ENCODE measurements around the gene FFAR4.

FFAR4 gene

DNA sequence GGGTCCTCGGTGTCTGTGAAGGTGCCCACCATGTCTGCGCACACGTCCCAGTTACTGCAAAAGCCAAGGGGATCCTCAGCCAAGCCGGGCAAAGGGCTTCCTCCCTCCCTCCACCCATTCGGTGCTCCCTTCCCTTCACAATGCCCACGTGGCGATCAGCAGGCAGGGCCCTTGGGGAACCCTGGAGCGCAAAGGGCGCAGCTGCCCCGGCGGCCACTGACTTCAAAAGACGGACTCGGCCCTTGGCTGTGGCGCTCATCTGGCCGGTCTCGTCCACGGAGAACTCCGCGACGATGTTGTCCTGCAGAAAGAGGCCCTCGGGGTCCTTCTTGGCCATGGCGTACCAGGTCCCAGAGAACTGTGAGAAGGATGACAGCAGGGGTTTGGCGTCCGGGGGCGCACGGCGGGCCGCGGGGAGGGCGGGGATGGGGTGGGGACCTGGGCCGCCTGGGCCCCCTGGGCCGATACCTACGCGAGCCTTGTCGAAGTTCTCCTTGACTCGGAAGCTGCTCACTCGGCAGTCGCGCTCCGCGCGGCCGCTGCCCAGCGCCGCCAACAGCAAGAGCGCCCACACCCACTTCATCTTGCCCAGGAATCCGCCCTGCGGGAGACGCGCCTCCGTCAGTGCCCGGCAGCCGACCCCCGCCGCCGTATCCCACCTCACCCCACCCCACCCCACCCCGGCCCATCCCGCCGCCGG lies 34.1 kb downstream of the FFAR4 start:
- DNase-seq (ENCODE audit: low read depth) = peak; percentile 13

DNA sequence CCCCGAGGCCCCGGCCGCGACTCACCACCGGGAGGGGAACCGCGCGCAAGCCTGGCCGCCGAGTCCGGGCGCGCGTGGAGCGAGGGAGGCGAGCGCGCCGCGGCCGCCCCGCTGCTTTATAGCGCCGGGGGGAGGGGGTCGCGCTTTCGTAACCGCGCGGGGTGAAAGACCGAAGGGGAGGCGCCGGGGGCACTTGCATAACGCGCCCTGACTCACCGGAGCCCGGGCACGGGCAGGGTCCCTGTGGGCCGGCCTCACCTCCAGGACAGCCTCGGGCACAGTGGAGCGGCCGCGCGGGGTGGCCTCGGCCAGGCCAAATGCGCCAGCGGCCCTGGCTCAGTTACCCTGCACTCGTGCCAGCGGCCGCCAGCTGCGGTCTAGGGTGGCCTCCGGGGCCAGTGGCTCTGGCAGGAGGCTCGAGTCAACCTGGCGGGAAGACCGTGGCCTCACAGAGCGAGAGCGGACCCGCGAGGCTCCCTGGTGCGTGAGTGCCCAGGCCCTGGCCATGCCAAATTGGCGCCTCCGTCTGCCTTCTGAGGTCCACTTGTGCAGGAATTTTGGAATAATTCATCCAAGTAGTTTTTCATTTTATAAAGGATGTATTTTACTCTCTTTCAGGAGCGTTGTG lies 34.8 kb downstream of the FFAR4 start, which contains the start of gene RBP4:
RBP4 (minus strand) TSS at position 90 of the 628 bp plus-strand sequence. CDS start 207 bp downstream, outside the sequence.
- DNase-seq (ENCODE audit: low read depth) = peak; percentile 20

- DNase-seq (ENCODE audit: low read depth) = no peak
Observed at GRCh38 chr10:93601774-93602162, 35.3 kb downstream of the FFAR4 start.

DNA sequence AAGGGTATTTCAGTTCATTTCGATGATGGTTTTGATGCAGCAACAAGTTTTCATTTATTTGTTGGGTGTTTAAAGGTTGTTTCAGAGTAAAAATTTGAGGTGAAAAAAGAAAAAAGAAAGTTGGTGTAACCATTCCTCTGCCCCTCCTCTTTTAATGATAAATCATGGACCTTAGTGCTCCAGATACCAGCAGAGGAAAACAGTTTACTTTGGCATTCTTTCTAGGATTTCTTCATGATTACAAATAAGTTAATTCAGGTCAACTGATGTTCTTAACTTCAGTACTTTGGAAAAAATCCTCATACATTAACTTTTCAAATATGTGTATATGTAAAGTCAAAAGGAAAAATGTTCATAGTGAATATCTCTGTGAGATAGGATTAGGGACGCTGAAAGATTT lies 36.6 kb downstream of the FFAR4 start:
- no peak for DNase-seq (ENCODE audit: low read depth)

GRCh38 chr10:93604146-93604545 lies 37.7 kb downstream of the FFAR4 start:
- DNase-seq (ENCODE audit: low read depth) = no peak

DNA sequence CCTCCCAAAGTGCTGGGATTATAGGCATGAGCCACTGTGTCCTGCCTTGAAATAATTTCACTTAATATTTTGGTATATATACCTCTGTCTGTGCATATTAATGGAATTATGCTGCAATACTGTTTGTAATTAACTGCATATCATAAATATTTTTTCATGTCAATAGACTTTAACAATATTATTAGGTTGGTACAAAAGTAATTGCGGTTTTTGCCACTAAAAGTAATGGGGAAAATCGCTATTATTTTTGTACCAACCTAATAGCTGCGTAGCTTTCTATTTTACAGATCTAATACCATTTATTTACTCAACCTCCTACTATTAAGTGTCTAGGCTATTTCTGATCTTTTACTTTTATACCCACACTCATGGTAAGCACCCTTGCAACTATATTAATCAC lies 42.0 kb downstream of the FFAR4 start:
- no peak for DNase-seq (ENCODE audit: low read depth)

GRCh38 chr10:93612311-93612710 lies 45.8 kb downstream of the FFAR4 start, which contains the start of gene PDE6C:
PDE6C (plus strand) TSS chr10:93612537; CDS start chr10:93612726, 189 bp downstream.
- DNase-seq (ENCODE audit: low read depth) = no peak

DNA sequence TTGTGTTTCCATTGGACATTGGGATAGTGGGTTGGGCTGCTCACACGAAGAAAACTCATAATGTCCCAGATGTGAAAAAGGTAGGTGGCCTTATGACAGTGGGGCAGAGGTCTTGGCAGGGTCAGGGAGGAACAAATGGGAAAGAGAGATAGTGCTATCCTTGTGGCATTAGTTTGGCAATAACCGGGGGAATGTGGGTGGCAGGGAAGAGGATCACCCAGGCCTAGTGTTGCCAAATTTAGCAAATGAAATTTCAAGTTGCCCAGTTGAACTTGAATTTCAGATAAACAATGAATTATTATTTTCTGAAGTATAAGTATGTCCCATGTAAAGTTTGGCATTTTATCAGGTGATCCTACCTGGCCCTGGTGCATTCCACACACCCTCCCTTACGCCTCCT lies 46.7 kb downstream of the FFAR4 start:
- DNase-seq (ENCODE audit: low read depth) = no peak

DNA sequence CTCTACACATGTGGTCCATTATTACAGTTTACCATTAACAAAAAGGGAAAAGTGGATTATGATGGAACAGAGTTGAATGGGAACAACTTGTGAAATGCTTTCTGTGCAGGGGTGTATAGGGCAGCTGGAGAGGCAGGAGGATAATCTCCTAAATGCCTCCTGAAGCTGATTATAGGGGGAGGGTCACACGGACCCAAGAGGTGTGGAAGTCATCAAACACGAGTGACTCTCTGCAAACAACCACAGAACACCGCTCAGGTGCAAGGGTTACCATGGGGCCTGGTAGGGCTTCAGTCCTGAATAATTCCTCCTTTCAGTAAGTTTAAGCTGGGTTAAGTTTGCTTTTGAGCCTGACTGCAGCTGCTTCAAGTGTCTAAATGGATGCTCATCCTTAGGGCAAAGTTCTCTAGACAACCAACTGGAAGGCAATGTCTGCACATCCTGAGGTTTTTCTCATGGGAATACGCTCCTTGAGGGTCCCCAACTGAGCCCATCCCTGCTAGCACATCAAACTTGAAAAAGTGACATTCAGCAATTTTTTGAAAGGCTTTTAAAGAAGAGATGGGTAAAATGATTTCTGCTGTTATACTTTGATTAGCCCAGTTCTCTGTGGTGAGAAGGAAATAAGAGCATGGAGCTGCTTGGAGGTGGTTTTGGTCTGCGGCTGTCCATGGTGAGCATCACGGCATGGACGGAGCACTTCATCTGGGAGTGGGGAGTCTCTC lies 47.8 kb downstream of the FFAR4 start:
- DNase-seq (ENCODE audit: low read depth) = no peak

DNA sequence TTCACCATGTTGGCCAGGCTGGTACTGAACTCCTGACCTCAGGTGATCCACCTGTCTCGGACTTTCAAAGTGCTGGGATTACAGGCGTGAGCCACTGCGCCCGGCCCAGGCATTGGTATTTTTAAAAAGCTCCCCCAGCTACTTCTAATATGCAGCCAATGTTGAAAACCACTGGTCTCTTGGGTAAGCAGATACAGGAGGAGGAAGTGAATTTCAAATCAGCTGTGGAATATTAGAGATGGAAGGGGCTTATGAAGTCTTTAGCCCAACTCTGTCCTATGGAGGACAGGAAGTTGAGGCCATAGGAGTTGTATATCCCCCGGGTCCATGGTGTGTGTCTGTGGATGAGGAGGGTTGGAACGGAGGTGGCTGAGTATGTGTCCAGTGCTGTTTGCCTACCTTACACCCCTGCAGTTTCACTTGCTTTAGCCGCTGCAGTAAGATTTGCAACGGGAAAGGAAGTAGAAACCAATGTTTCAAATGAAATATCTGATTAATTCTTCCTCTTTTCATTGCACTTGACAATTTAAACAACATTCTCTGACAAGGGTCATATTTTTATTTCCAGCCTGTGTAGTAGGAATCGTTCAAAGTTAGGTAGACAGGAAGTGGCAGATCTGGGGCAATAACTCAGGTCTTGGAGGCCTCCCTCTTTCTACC lies 49.2 kb downstream of the FFAR4 start:
- DNase-seq (ENCODE audit: low read depth) = no peak

- DNase-seq (ENCODE audit: low read depth) = no peak
Observed at GRCh38 chr10:93620925-93621324, 54.5 kb downstream of the FFAR4 start.

DNA sequence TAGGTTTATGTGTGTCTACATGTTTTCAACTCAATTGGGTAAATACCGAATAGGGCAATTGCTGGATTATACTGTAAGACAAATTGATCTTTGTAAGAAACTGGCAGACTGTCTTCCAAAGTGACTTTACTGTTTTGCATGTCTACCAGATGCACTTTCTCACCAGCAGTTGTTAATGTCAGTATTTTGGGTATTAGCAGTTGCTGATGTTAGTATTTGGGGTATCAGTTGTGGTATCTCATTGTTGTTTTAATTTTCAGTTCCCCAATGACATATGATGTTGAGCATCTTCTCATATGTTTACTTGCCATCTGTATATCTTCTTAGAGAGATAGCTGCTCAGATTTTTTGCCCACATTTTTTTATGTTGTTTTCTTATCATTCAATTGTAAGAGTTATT lies 56.5 kb downstream of the FFAR4 start:
- no peak for DNase-seq (ENCODE audit: low read depth)

DNA sequence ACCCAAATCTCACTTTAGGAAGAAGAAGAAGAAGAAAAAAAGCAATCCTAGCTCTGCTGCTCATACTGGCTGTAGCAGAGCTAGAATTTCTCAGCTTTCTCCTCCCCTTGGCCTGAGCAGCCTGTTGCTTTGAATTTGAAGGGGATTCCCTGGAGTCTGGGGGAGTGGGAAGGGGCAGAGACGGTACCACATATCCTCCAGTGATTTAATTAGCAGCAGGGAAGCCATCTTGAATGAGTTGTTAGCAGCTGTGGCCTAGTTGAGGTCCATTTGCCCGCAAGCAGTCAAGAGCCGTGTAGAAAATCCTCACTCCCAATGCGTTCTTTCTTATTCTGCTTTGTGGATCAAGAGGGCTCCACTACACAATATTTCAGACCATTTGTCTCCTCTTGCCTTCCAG lies 62.4 kb downstream of the FFAR4 start:
- no peak for DNase-seq (ENCODE audit: low read depth)

DNA sequence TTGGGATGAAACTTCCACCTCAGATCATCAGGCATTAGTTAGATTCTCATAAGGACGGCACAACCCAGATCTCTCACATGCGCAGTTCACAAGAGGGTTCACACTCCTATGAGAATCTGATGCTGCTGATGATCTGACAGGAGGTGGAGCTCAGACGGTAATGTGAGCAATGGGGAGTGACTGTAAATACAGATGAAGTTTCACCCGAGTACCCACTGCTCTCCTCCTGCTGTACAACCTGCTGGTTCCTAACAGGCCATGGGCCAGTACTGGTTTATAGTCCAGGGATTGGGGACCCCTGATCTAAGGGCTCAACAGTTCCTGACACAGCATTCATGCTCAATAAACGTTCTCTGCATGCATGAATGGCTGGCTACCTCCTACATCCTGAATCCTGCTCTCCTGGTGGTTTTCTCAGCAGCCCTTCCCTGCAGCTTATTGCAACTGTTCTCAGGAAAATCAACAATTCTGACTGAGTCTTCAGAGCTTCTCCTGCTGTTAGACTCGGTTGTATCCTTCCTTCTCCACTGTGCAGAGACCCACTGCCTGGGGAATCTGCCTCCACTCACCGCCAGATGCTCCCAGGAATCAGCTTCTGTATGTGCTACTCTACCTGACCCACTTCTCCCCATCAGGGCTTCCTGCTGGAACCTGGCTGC lies 63.3 kb downstream of the FFAR4 start:
- DNase-seq (ENCODE audit: low read depth) = no peak

GRCh38 chr10:93630625-93631557 lies 64.4 kb downstream of the FFAR4 start:
- DNase-seq (ENCODE audit: low read depth) = no peak

All from ELR (cell line).